Measurements from ENCODE around the gene CCDC8.

GRCh38 chr19:46426506-46427162 lies 13.3 kb upstream of the CCDC8 start:
- no peak for TF ChIP-seq ZNF274 (IDR thresholded peaks at IDR 0.05; ENCODE audit: low read depth, low read length)
- no peak for TF ChIP-seq SUZ12 (IDR thresholded peaks at IDR 0.05; ENCODE audit: extremely low read depth, insufficient read depth, insufficient read length)
- no peak for TF ChIP-seq YY1 (IDR thresholded peaks at IDR 0.05; ENCODE audit: insufficient read depth, insufficient read length)
